Measurements from ENCODE around the gene TMEM254.
"Not testable (repeated sequence)": the region's sequence is repeated elsewhere in the genome, so short reads cannot be mapped to it uniquely, and the experiment has no call there.

The TMEM254 gene

DNA sequence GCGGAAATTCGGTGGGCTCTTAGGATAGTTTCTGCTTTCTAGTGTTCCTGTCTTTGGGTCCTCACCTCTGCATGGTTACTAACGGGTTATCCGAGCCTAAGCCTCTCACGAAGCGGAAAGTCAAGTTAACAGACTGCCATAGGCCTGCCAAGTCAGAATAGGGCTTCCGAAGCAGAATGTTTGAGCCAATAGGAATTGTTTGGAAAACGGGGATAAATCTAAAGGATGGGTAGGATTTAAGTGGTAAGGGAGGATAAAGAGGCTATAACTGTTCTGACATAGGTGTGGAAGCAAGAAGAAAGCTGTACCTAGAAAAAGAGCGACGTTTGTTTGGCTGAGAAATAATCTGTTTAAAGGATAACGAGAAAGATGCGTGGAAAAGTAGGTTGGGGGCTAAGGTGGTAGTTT is 851 bp downstream of the TMEM254 start:
- DNase-seq (ENCODE audit: low read depth), result no peak
- TF ChIP-seq CTCF (IDR thresholded peaks at IDR 0.05; ENCODE audit: insufficient read depth, low read depth, low read length, missing control alignments), result no peak
- peak overlapping the region; percentile 93 for H3K4me3 ChIP-seq (ENCODE audit: low read length)

DNA sequence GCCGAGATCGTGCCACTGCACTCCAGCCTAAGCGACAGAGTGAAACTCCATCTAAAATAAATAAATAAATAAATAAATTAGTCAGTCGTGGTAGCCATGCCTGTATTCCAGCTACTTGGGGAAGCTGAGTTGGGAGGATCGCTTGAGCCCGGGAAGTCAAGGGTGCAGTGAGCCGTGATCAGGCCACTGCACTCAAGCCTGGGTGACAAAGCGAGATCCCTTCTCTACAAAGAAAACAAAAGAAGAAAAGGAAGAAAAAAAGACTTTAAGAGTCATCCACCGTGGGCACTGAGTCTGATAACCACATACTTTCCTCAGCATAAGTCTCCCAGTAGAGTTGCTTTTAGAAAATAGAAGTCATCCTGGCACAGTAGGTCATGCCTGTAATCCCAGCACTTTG is 2.6 kb downstream of the TMEM254 start:
- no peak for DNase-seq (ENCODE audit: low read depth)

DNA sequence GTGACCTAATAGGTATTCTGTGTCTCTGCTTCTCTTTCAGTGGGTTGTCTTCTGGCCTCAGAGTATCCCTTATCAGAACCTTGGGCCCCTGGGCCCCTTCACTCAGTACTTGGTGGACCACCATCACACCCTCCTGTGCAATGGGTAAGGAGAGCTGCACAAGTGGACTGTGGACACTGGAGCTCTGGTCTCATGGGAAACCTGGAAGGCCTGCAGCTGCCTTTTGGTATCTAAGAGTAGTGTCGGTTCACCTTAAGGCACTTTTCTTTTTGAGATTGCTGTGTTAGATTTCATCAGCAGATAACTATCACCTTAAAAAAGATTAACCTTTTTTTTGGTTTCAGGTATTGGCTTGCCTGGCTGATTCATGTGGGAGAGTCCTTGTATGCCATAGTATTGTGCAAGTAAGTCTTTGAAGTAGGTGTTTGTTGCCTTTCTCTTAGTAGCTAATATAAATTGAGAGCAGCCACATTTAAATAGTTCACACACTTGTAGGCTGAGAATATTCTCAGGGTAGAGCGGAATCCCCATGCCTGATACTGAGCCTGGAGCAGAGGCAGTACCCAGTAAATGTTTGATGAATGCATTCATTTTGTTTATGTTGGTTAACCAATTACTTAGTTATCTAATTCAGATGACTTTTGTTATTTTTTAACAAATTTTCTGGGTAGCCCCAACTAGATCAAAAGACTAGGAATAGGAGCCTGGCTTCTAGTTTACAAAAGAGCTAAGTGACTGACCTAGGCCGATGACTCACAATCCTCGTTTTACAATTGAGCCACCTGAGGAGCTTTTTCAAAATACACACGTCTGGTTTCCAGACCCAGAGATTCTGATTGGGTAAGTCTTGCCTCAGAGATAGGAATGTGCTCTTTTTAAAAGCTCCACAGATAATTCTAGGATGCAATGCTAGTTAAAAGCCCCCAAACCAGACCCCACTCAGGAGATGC is 3.6 kb downstream of the TMEM254 start:
- peak; percentile 95 for DNase-seq (ENCODE audit: low read depth)
- peak overlapping the region; percentile 29 for H3K4me3 ChIP-seq (ENCODE audit: low read length)
- no peak for TF ChIP-seq CTCF (IDR thresholded peaks at IDR 0.05; ENCODE audit: insufficient read depth, low read depth, low read length, missing control alignments)

More for the DNA sequence above, 2.6 kb downstream of the TMEM254 start:
- TF ChIP-seq CTCF (IDR thresholded peaks at IDR 0.05; ENCODE audit: insufficient read depth, low read depth, low read length, missing control alignments), result no peak
- no peak overlapping the region for H3K4me3 ChIP-seq (ENCODE audit: low read length)

- no peak overlapping the region for H3K4me3 ChIP-seq (ENCODE audit: low read length)
- no peak for TF ChIP-seq CTCF (IDR thresholded peaks at IDR 0.05; ENCODE audit: insufficient read depth, low read depth, low read length, missing control alignments)
- DNase-seq (ENCODE audit: low read depth), result no peak
Measured at GRCh38 chr10:80090121-80090520, 11.7 kb downstream of the TMEM254 start.

DNA sequence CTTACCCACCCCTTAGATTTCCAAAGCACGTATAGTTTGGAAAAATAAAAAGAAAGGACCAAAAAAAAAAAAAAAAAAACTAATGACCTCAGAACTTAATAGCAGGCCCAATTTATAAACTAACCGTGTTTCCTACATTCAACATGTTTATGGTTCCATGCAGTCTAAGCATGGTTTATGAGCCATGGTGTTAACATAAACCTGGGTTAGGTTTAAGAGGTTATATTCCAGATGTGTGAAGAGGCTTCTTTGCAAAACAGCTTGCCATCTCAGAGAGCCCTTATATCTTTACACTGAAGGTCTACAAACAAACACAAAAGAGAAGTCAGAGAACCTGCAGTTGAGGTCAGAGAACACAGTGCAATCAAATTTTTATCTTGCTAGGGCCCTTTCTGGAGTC is 15.8 kb downstream of the TMEM254 start:
- no peak for DNase-seq (ENCODE audit: low read depth)
- TF ChIP-seq CTCF (IDR thresholded peaks at IDR 0.05; ENCODE audit: insufficient read depth, low read depth, low read length, missing control alignments), result no peak
- H3K4me3 ChIP-seq (ENCODE audit: low read length), result no peak overlapping the region

DNA sequence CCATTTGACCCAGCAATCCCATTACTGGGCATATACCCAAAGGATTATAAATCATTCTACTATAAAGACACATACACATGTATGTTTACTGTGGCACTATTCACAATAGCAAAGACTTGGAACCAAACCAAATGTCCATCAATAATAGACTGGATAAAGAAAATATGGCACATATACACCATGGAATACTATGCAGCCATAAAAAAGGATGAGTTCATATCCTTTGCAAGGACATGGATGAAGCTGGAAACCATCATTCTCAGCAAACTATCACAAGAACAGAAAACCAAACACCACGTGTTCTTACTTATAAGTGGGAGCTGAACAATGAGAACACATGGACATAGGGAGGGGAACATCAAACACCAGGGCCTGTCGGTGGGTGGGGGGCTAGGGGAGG is 19.8 kb downstream of the TMEM254 start:
- DNase-seq (ENCODE audit: low read depth); H3K4me3 ChIP-seq (ENCODE audit: low read length): not testable (repeated sequence)

GRCh38 chr10:80099295-80099694 is 20.8 kb downstream of the TMEM254 start:
- not testable (repeated sequence) for DNase-seq (ENCODE audit: low read depth); H3K4me3 ChIP-seq (ENCODE audit: low read length)

DNA sequence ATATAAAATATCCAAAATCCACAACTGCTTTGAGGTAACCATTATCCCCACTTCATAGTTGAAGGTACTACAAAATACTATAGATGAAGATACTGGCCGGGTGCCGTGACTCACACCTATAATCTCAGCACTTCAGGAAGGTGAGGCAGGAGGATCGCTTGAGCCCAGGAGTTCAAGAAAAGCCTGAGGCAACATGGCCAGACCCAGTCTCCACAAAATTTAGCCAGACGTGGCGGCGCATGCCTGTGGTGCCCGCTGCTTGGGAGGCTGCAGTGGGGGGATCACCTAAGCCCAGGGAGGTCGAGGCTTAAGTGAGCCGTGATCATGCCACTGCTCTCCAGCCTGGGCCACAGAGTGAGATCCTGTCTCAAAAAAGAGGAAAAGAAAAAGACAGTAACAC is 21.7 kb downstream of the TMEM254 start:
- no peak for TF ChIP-seq CTCF (IDR thresholded peaks at IDR 0.05; ENCODE audit: insufficient read depth, low read depth, low read length, missing control alignments)
- DNase-seq (ENCODE audit: low read depth), result no peak
- no peak overlapping the region for H3K4me3 ChIP-seq (ENCODE audit: low read length)

Data from epithelial cell of esophagus (primary cell).